Measurements from ENCODE around the gene VIM. TPM values are rescaled to one million over a fixed set of nuclear protein-coding genes. Genes with fewer than 3 reads are reported as not detected.

Gene VIM
- total and polyA plus RNA-seq, 12 donors: 200 to 1,377 (median 723) TPM

GRCh38 chr10:17209881-17210280 lies 18.2 kb upstream of the VIM start:
- no peak for DNase-seq
- no peak overlapping the region for H3K4me3 ChIP-seq
- H3K27ac ChIP-seq: no peak overlapping the region
- no peaks in the 10 kb centered on the region for H3K36me3 ChIP-seq (replicated peaks in 1 of 2)
- H3K4me1 ChIP-seq (replicated peaks in 1 of 2): no peaks in the 10 kb centered on the region
- no peaks in the 10 kb centered on the region for H3K27me3 ChIP-seq
- TF ChIP-seq CTCF (IDR thresholded peaks at IDR 0.05) (no peak), POLR2A (IDR thresholded peaks at IDR 0.05) (no peak)
- intact Hi-C loops (cut with DNase I): no loop called here
- WGBS, 4 donors: 68 to 81% (median 74%) methylated on average over 2 of the region's 2 CpGs
- H3K9me3 ChIP-seq (replicated peaks in 1 of 3): no peaks in the 10 kb centered on the region

GRCh38 chr10:17210361-17210760 lies 17.7 kb upstream of the VIM start:
- 63 to 76% (median 69%) methylated on average over 3 of the region's 3 CpGs for WGBS, 4 donors
- H3K4me1 ChIP-seq (replicated peaks in 1 of 2): peaks cover 0 to 3% of the 10 kb centered on the region in 2 donors
- H3K9me3 ChIP-seq (replicated peaks in 1 of 3): no peaks in the 10 kb centered on the region
- H3K4me3 ChIP-seq: no peak overlapping the region
- no peaks in the 10 kb centered on the region for H3K27me3 ChIP-seq
- no peak for DNase-seq
- intact Hi-C loops (cut with DNase I): no loop called here
- TF ChIP-seq CTCF (IDR thresholded peaks at IDR 0.05) (no peak), POLR2A (IDR thresholded peaks at IDR 0.05) (no peak)
- H3K36me3 ChIP-seq (replicated peaks in 1 of 2): no peaks in the 10 kb centered on the region
- H3K27ac ChIP-seq: no peak overlapping the region

GRCh38 chr10:17212802-17213221 lies 15.2 kb upstream of the VIM start:
- TF ChIP-seq CTCF (IDR thresholded peaks at IDR 0.05) (no peak), POLR2A (IDR thresholded peaks at IDR 0.05) (no peak)
- intact Hi-C loops (cut with DNase I): no loop called here
- Histone ChIP-seq H3K4me1 (replicated peaks in 1 of 2) (peaks cover 11 to 27% of the 10 kb centered on the region in 2 donors), H3K4me3 (no peak overlapping the region), H3K9me3 (replicated peaks in 1 of 3) (peaks cover 0 to 7% (median 0%) of the 10 kb centered on the region in 3 donors), H3K27ac (no peak overlapping the region), H3K36me3 (replicated peaks in 1 of 2) (no peaks in the 10 kb centered on the region), H3K27me3 (no peaks in the 10 kb centered on the region)
- no peak for DNase-seq

- no peak for TF ChIP-seq CTCF (IDR thresholded peaks at IDR 0.05)
- TF ChIP-seq POLR2A (IDR thresholded peaks at IDR 0.05): no peak
- peaks cover 0 to 7% (median 0%) of the 10 kb centered on the region in 3 donors for H3K9me3 ChIP-seq (replicated peaks in 1 of 3)
- H3K36me3 ChIP-seq (replicated peaks in 1 of 2): no peaks in the 10 kb centered on the region
- WGBS, 4 donors: 83 to 90% (median 87%) methylated on average over 2 of the region's 2 CpGs
- H3K27me3 ChIP-seq: no peaks in the 10 kb centered on the region
- no peak overlapping the region for H3K27ac ChIP-seq
- no peak for DNase-seq
- intact Hi-C loops (cut with DNase I): no loop called here
- H3K4me3 ChIP-seq: no peak overlapping the region
- peaks cover 11 to 27% of the 10 kb centered on the region in 2 donors for H3K4me1 ChIP-seq (replicated peaks in 1 of 2)
These were observed 14.2 kb upstream of the VIM start for GRCh38 chr10:17213646-17214349.

Measured in adrenal gland (tissue), 12 donors.